Measurements from ENCODE around the gene RCOR1.
A peak's percentile ranks its signal among the peaks of the same experiment; 100 is the strongest.

Gene RCOR1

DNA sequence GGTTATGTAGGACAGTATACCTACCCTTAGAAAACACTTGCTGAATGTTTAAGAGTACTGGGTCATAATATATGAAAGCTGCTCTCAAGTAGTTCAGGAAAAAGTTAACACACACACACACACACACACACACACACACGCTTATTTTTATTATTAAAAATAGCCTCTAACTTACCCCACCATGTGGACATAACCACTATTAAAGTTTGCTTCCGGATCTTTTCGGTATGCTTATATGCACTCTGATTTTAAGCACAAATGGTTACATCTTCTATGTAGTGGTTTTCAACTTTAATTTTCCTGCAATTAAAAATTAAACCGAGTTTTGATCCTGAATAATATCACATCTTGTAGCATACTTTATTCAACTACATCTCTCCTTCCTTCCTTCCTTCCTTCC lies 99.9 kb downstream of the RCOR1 start:
- DNase-seq (ENCODE audit: low read depth in 1 of 2, low spot score in 1 of 2) = no peak
- H3K4me3 ChIP-seq (replicated peaks; ENCODE audit: insufficient read depth, low read length) = no peak overlapping the region
- H3K27me3 ChIP-seq (ENCODE audit: insufficient read depth, poor library complexity, severe bottlenecking) = no peaks in the 10 kb centered on the region
- TF ChIP-seq SPI1 (IDR thresholded peaks at IDR 0.05; ENCODE audit: borderline replicate concordance, low read depth) (no peak), REST (IDR thresholded peaks at IDR 0.05; ENCODE audit: insufficient replicate concordance, low read depth) (no peak), CTCF (IDR thresholded peaks at IDR 0.05; ENCODE audit: insufficient read depth, low read length) (no peak), POLR2AphosphoS5 (IDR thresholded peaks at IDR 0.05; ENCODE audit: low read depth) (no peak), GABPA (IDR thresholded peaks at IDR 0.05; ENCODE audit: low read depth) (no peak)
- H3K27ac ChIP-seq (replicated peaks) = no peak overlapping the region

DNA sequence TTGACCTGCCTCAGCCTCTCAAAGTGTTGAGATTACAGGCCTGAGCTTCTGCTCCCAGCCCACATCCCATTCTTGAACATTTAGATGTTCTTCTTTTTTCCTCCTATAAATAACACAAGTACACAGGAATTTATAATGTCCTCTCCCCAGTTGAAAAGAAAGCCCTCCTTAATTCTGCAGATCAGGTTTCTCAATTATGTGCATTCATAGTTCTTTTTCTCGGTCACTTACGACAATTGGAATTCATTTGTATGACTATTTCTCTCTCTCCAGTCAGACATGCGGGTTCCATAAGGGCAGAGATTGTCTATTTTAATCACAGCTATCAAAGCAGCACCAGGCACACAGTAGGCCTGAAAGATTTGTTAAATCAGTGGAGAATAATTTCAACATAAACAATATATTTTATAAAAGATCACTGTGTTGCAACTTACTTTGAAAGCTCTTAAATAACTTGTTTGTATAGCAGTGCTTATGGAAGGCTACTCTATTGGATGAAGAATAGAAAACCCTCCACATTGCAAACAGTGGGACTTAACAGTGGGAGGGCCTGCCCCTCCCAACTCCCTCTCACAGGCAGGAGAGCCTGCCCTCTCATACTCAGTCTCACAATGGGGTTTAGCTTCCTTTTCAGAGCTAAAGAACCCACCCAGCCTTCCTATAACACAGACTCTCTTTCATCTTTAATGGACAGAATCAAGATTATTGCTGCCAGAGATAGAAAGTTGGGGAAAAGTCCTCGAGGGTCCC lies 100.7 kb downstream of the RCOR1 start:
- Histone ChIP-seq H3K27me3 (ENCODE audit: insufficient read depth, poor library complexity, severe bottlenecking) (no peaks in the 10 kb centered on the region), H3K4me3 (replicated peaks; ENCODE audit: insufficient read depth, low read length) (no peak overlapping the region), H3K27ac (replicated peaks) (no peak overlapping the region)
- no peak for TF ChIP-seq SPI1 (IDR thresholded peaks at IDR 0.05; ENCODE audit: borderline replicate concordance, low read depth)
- no peak for TF ChIP-seq GABPA (IDR thresholded peaks at IDR 0.05; ENCODE audit: low read depth)
- TF ChIP-seq REST (IDR thresholded peaks at IDR 0.05; ENCODE audit: insufficient replicate concordance, low read depth) = no peak
- no peak for TF ChIP-seq POLR2AphosphoS5 (IDR thresholded peaks at IDR 0.05; ENCODE audit: low read depth)
- no peak for TF ChIP-seq CTCF (IDR thresholded peaks at IDR 0.05; ENCODE audit: insufficient read depth, low read length)
- no peak for DNase-seq (ENCODE audit: low read depth in 1 of 2, low spot score in 1 of 2)

DNA sequence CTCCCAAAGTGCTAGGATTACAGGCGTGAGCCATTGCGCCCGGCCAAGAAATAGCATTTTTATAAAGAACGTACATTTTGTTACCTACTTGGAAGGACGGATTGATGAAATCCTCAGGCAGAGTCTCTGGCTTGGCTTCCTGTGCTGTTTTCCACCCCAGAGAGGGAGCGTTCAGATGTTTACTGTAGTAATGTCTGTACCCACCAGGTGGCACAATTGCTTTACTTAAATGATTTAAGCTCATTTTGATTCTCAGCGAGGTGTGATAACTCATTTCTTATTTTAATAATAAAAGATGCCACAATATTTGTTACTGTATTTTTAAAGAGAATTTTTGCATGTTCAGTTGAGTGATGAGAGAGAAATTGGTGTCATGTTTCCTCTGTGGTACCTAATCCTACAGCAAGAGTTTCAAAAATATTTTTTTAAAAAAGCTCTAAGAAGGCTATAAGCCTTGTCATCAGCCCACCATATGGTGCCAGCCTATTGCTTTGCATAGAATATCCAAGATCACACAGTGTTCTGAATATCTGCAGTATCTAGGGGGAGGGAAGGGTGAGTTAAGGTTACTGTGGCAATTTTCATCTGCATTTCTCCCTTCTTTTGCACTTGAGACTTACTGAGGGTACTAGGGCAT lies 102.2 kb downstream of the RCOR1 start:
- H3K4me3 ChIP-seq (replicated peaks; ENCODE audit: insufficient read depth, low read length) = no peak overlapping the region
- H3K27ac ChIP-seq (replicated peaks) = no peak overlapping the region
- peak; percentile 31 to 64 for DNase-seq (ENCODE audit: low read depth in 1 of 2, low spot score in 1 of 2)
- TF ChIP-seq CTCF (IDR thresholded peaks at IDR 0.05; ENCODE audit: insufficient read depth, low read length) (peak; percentile 36), REST (IDR thresholded peaks at IDR 0.05; ENCODE audit: insufficient replicate concordance, low read depth) (no peak)
- no peaks in the 10 kb centered on the region for H3K27me3 ChIP-seq (ENCODE audit: insufficient read depth, poor library complexity, severe bottlenecking)

Measured in HL-60 (cell line).